Neural progenitor cell (in vitro differentiated cells): ENCODE results near the gene LTBP1.

Experiments used
- EZH2 ChIP-seq: fragments of 200-600 bp; sonication (generic); IDR thresholded peaks from 2 replicates; pipeline ENCODE4 v1.6.1; 2017; ENCODE audit warnings: antibody characterized with exemption, mild to moderate bottlenecking, moderate library complexity
- EZH2phosphoT487 ChIP-seq: fragments of 200-600 bp; sonication (generic); IDR thresholded peaks from 2 replicates; pipeline ENCODE4 v1.6.1; 2017; ENCODE audit warnings: antibody characterized with exemption
- TF ChIP-seq, protein P1 (sequence below): fragments of 200-600 bp; sonication (generic); IDR thresholded peaks from 2 replicates; pipeline ENCODE4 v1.5.1; 2017; ENCODE audit warnings: antibody characterized with exemption, mild to moderate bottlenecking

DNA sequence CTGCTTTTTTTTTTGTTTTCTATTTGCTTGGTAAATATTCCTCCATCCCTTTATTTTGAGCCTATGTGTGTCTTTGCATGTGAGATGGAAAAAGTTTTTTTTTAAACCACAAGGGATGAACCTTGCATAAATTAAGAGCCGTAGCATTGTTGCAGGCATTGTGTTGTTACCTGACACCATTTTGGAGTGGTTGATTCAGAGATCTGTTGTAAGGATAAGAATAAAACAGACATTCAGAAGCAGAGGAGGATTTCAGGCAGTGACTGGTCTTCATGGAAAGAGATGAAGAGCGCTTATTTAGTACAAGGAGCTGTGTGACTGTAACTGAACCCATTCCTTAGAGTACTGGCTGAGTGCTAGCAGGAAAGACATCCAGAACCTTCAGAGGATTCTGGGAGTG is 101.2 kb downstream of the LTBP1 start:
- TF ChIP-seq, protein P1, sequence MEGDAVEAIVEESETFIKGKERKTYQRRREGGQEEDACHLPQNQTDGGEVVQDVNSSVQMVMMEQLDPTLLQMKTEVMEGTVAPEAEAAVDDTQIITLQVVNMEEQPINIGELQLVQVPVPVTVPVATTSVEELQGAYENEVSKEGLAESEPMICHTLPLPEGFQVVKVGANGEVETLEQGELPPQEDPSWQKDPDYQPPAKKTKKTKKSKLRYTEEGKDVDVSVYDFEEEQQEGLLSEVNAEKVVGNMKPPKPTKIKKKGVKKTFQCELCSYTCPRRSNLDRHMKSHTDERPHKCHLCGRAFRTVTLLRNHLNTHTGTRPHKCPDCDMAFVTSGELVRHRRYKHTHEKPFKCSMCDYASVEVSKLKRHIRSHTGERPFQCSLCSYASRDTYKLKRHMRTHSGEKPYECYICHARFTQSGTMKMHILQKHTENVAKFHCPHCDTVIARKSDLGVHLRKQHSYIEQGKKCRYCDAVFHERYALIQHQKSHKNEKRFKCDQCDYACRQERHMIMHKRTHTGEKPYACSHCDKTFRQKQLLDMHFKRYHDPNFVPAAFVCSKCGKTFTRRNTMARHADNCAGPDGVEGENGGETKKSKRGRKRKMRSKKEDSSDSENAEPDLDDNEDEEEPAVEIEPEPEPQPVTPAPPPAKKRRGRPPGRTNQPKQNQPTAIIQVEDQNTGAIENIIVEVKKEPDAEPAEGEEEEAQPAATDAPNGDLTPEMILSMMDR, result no peak
- no peak for TF ChIP-seq EZH2
- no peak for TF ChIP-seq EZH2phosphoT487
